PC-9 (cell line): ENCODE measurements around the gene GALM.

Source experiments
- EZH2 ChIP-seq: fragments of 200-600 bp; sonication (generic); IDR thresholded peaks from 2 replicates; pipeline ENCODE4 v1.8.0; 2017; ENCODE audit warnings: antibody characterized with exemption, low read depth
- TF ChIP-seq, protein P1 (sequence below): fragments of 200-600 bp; sonication (generic); conservative IDR thresholded peaks from 2 replicates; pipeline ENCODE4 v1.6.1; 2017; ENCODE audit warnings: mixed run types, antibody characterized with exemption, mild to moderate bottlenecking, moderate library complexity

DNA sequence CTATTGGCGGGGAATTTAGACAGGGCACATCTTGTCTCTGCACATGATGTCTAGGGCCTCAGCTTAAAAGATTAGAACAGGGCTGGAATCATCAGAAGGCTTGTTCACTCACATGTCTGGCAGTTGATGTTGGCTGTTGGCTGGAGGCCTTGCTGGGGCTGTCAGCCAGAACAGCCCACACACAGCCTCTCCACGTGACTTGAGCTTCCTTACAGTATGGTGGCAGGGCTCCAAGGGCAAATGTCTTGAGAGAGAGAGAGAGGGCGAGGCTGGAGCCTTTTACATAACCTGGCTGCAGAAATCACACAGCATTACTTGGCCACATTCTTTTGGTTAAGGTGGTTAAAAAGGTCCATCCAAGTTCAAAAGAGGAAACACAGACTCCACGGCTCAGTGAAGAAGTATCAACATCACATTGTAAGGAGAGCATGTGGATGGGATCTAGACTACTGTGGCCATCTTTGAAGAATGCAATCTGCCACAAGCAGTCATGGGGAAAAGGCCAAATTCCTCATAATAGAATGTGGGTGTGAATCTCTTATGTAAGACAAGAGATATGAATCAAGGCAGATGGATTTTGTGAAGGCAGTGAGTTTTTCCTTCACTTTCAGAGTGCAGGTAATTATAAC is 54.8 kb downstream of the GALM start:
- TF ChIP-seq, protein P1, sequence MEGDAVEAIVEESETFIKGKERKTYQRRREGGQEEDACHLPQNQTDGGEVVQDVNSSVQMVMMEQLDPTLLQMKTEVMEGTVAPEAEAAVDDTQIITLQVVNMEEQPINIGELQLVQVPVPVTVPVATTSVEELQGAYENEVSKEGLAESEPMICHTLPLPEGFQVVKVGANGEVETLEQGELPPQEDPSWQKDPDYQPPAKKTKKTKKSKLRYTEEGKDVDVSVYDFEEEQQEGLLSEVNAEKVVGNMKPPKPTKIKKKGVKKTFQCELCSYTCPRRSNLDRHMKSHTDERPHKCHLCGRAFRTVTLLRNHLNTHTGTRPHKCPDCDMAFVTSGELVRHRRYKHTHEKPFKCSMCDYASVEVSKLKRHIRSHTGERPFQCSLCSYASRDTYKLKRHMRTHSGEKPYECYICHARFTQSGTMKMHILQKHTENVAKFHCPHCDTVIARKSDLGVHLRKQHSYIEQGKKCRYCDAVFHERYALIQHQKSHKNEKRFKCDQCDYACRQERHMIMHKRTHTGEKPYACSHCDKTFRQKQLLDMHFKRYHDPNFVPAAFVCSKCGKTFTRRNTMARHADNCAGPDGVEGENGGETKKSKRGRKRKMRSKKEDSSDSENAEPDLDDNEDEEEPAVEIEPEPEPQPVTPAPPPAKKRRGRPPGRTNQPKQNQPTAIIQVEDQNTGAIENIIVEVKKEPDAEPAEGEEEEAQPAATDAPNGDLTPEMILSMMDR = no peak
- no peak for TF ChIP-seq EZH2
